A549 (cell line): ENCODE data around the gene GALC.

Source experiments
- BHLHE40 ChIP-seq: IDR thresholded peaks from 2 replicates; pipeline ENCODE4 v1.6.1; 2012; ENCODE audit warnings: low read depth, low read length, inconsistent platforms
- CBX8 ChIP-seq: fragments of 200-600 bp; sonication (generic); IDR thresholded peaks from 2 replicates; pipeline ENCODE4 v1.6.1; 2016
- CTCF ChIP-seq: fragments of >200 bp; sonication (Bioruptor Twin); formaldehyde crosslinking; IDR thresholded peaks from 3 replicates; pipeline ENCODE4 v1.5.1; 2016
- EP300 ChIP-seq, 2 experiments: fragments of >200 bp; sonication (Bioruptor Twin); formaldehyde crosslinking; IDR thresholded peaks; 2 replicates in 1 of 2; 3 replicates in 1 of 2; pipeline ENCODE4 v1.6.1; 2016 to 2017
- HES2 ChIP-seq: fragments of >200 bp; sonication (Bioruptor Twin); formaldehyde crosslinking; IDR thresholded peaks from 2 replicates; pipeline ENCODE4 v1.6.1; 2016
- JUNB ChIP-seq: fragments of >200 bp; sonication (Bioruptor Twin); formaldehyde crosslinking; IDR thresholded peaks from 2 replicates; pipeline ENCODE4 v1.6.1; 2016
- POLR2A ChIP-seq: IDR thresholded peaks from 2 replicates; pipeline ENCODE4 v1.6.1; 2012; ENCODE audit warnings: mild to moderate bottlenecking, low read length
- RAD21 ChIP-seq, 2 experiments: fragments of >200 bp in 1 of 2; sonication (Bioruptor Twin) in 1 of 2; formaldehyde crosslinking in 1 of 2; IDR thresholded peaks in 1 of 2; conservative IDR thresholded peaks in 1 of 2; 2 replicates in 1 of 2; 3 replicates in 1 of 2; pipeline ENCODE4 v1.6.1; 2012 to 2018; ENCODE audit warnings: inconsistent platforms in 1 of 2
- RCOR1 ChIP-seq: fragments of 150-350 bp; IDR thresholded peaks from 2 replicates; pipeline ENCODE4 v1.6.1; 2014; ENCODE audit warnings: antibody characterized with exemption, low read length, low read depth
- REST ChIP-seq: fragments of 200-600 bp; sonication (generic); IDR thresholded peaks from 2 replicates; pipeline ENCODE4 v1.6.1; 2016; ENCODE audit warnings: antibody characterized with exemption, mild to moderate bottlenecking, moderate library complexity
- RFX5 ChIP-seq: fragments of 450-650 bp; IDR thresholded peaks from 2 replicates; pipeline ENCODE4 v1.7.1; 2014; ENCODE audit warnings: antibody characterized with exemption, mild to moderate bottlenecking, moderate library complexity
- TFCP2L1 ChIP-seq: fragments of 250-450 bp; sonication (Bioruptor Pico); IDR thresholded peaks from 2 replicates; pipeline ENCODE4 v1.5.0; 2021; ENCODE audit warnings: mild to moderate bottlenecking
- ZC3H11A ChIP-seq: fragments of 450-650 bp; IDR thresholded peaks from 2 replicates; pipeline ENCODE4 v1.6.1; 2014; ENCODE audit warnings: antibody characterized with exemption, mild to moderate bottlenecking
- ZFP36 ChIP-seq: fragments of 450-650 bp; IDR thresholded peaks from 2 replicates; pipeline ENCODE4 v1.6.1; 2014; ENCODE audit warnings: borderline replicate concordance; ENCODE audit not compliant: partially characterized antibody

GRCh38 chr14:87894920-87895319 lies 98.1 kb downstream of the GALC start:
- TF ChIP-seq CTCF (no peak), EP300 (IDR thresholded peaks at IDR 0.05) (no peak), TFCP2L1 (CRISPR knock-in tag) (no peak), RAD21 (conservative IDR thresholded peaks at IDR 0.05 in 1 of 2, IDR thresholded peaks at IDR 0.05 in 1 of 2) (no peak), ZC3H11A (no peak), CBX8 (no peak), BHLHE40 (no peak), RFX5 (no peak), POLR2A (no peak), ZFP36 (no peak), REST (no peak), JUNB (no peak), RCOR1 (no peak), HES2 (no peak)
